ENCODE results near the gene HTR2B.
A peak's percentile ranks its signal among the peaks of the same experiment; 100 is the strongest.
"Not testable (repeated sequence)": the region's sequence is repeated elsewhere in the genome, so short reads cannot be mapped to it uniquely, and the experiment has no call there.

HTR2B gene

GRCh38 chr2:231115651-231116050, 9.2 kb downstream of the HTR2B start:
- H3K36me3 ChIP-seq (ENCODE audit: control insufficient read depth, insufficient read depth, low read length, severe bottlenecking): peaks cover 25% of the 10 kb centered on the region
- H3K4me1 ChIP-seq (ENCODE audit: control insufficient read depth, insufficient read depth, low read length): peaks cover 42% of the 10 kb centered on the region
- H3K27me3 ChIP-seq (replicated peaks; ENCODE audit: control insufficient read depth, insufficient read depth, low read length): no peaks in the 10 kb centered on the region
- DNase-seq (ENCODE audit: low read depth): no peak
- H3K4me3 ChIP-seq (ENCODE audit: low read length): no peak overlapping the region
- H3K9ac ChIP-seq (ENCODE audit: low read length): no peak overlapping the region
- no peaks in the 10 kb centered on the region for H3K9me3 ChIP-seq (ENCODE audit: control insufficient read depth, low read length)

- H3K9me3 ChIP-seq (ENCODE audit: control insufficient read depth, low read length): no peaks in the 10 kb centered on the region
- no peak overlapping the region for H3K9ac ChIP-seq (ENCODE audit: low read length)
- peaks cover 51% of the 10 kb centered on the region for H3K4me1 ChIP-seq (ENCODE audit: control insufficient read depth, insufficient read depth, low read length)
- no peaks in the 10 kb centered on the region for H3K27me3 ChIP-seq (replicated peaks; ENCODE audit: control insufficient read depth, insufficient read depth, low read length)
- DNase-seq (ENCODE audit: low read depth): no peak
- no peak overlapping the region for H3K4me3 ChIP-seq (ENCODE audit: low read length)
- peaks cover 32% of the 10 kb centered on the region for H3K36me3 ChIP-seq (ENCODE audit: control insufficient read depth, insufficient read depth, low read length, severe bottlenecking)
These were observed 11.4 kb downstream of the HTR2B start for GRCh38 chr2:231113489-231113888.

DNA sequence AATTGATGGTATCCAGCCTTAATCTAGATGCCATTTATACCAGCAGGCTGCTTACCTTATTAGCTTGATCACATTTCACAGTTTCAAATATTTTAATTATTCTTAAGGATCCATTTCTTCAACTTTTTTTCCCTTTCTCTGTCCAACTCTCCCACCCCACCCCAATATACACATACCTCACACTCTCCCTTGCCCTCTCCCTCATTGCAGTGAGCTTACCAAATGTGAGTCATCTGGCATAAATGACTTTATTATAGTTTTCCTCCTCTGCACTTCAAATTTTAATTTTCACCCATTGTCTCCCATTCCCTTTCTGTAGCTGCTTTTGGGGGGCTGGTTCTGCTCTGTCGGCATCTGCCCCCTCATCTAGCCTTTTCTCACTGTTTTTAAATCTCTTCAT, 12.9 kb downstream of the HTR2B start:
- H3K9me3 ChIP-seq (ENCODE audit: control insufficient read depth, low read length): no peaks in the 10 kb centered on the region
- H3K36me3 ChIP-seq (ENCODE audit: control insufficient read depth, insufficient read depth, low read length, severe bottlenecking): peaks cover 45% of the 10 kb centered on the region
- H3K27me3 ChIP-seq (replicated peaks; ENCODE audit: control insufficient read depth, insufficient read depth, low read length): no peaks in the 10 kb centered on the region
- no peak overlapping the region for H3K4me3 ChIP-seq (ENCODE audit: low read length)
- DNase-seq (ENCODE audit: low read depth): peak; percentile 64
- H3K9ac ChIP-seq (ENCODE audit: low read length): peak overlapping the region; percentile 11
- H3K4me1 ChIP-seq (ENCODE audit: control insufficient read depth, insufficient read depth, low read length): peaks cover 38% of the 10 kb centered on the region

DNA sequence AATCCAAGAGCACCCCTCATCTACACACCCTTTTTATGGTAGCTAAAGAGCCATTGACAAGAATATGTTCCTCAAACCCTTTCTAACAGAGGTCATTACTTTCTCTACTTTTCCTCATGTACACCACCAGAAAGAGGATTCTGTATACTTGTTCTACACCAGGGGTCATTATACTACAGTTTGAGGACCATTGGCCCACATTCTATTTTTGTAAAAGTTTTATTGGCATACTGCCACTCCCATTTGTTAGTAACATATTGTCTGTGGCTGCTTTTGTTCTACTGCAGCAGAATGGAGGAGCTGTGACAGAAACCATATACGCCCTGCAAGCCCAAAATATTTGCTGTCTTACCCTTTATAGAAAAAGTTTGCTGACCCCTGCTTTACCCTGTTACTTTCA, 14.3 kb downstream of the HTR2B start:
- Histone ChIP-seq H3K27me3 (replicated peaks; ENCODE audit: control insufficient read depth, insufficient read depth, low read length) (no peaks in the 10 kb centered on the region), H3K9me3 (ENCODE audit: control insufficient read depth, low read length) (no peaks in the 10 kb centered on the region), H3K36me3 (ENCODE audit: control insufficient read depth, insufficient read depth, low read length, severe bottlenecking) (peaks cover 57% of the 10 kb centered on the region), H3K4me1 (ENCODE audit: control insufficient read depth, insufficient read depth, low read length) (peaks cover 34% of the 10 kb centered on the region), H3K9ac (ENCODE audit: low read length) (no peak overlapping the region), H3K4me3 (ENCODE audit: low read length) (no peak overlapping the region)
- peak; percentile 77 for DNase-seq (ENCODE audit: low read depth)

GRCh38 chr2:231104115-231104713, 20.6 kb downstream of the HTR2B start:
- Histone ChIP-seq H3K4me3 (ENCODE audit: low read length) (no peak overlapping the region), H3K27me3 (replicated peaks; ENCODE audit: control insufficient read depth, insufficient read depth, low read length) (no peaks in the 10 kb centered on the region), H3K9me3 (ENCODE audit: control insufficient read depth, low read length) (no peaks in the 10 kb centered on the region), H3K9ac (ENCODE audit: low read length) (peak overlapping the region; percentile 77), H3K36me3 (ENCODE audit: control insufficient read depth, insufficient read depth, low read length, severe bottlenecking) (peaks cover 63% of the 10 kb centered on the region), H3K4me1 (ENCODE audit: control insufficient read depth, insufficient read depth, low read length) (peaks cover 35% of the 10 kb centered on the region)
- peak; percentile 89 for DNase-seq (ENCODE audit: low read depth)

- H3K4me1 ChIP-seq (ENCODE audit: control insufficient read depth, insufficient read depth, low read length): peaks cover 35% of the 10 kb centered on the region
- H3K36me3 ChIP-seq (ENCODE audit: control insufficient read depth, insufficient read depth, low read length, severe bottlenecking): peaks cover 64% of the 10 kb centered on the region
- no peak overlapping the region for H3K4me3 ChIP-seq (ENCODE audit: low read length)
- DNase-seq (ENCODE audit: low read depth): peak; percentile 59
- no peaks in the 10 kb centered on the region for H3K27me3 ChIP-seq (replicated peaks; ENCODE audit: control insufficient read depth, insufficient read depth, low read length)
- peak overlapping the region; percentile 77 for H3K9ac ChIP-seq (ENCODE audit: low read length)
- H3K9me3 ChIP-seq (ENCODE audit: control insufficient read depth, low read length): no peaks in the 10 kb centered on the region
These were observed 22.1 kb downstream of the HTR2B start for GRCh38 chr2:231102772-231103171.

- Histone ChIP-seq H3K4me3 (ENCODE audit: low read length) (no peak overlapping the region), H3K27me3 (replicated peaks; ENCODE audit: control insufficient read depth, insufficient read depth, low read length) (no peaks in the 10 kb centered on the region)
These were observed 23.9 kb downstream of the HTR2B start for GRCh38 chr2:231100990-231101389.

DNA sequence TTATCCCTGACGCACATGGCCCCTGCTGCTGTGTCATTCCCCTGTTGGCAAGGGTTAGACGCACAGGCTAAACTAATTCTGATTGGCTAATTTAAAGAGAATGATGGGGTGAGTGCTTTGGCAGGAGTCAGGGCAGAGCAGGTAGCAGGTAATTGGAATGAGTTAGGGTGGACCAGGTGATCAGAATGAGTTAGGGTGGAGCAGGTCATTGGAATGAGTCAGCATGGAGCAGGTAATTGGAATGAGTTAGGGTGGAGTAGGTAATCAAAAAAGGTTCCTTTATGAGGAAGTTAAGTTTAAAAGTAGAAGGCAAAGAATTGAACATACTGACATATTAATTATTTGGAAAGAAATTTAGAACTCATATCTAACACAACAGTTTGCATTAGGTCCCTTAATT, 24.5 kb downstream of the HTR2B start:
- not testable (repeated sequence) for H3K4me3 ChIP-seq (ENCODE audit: low read length); H3K27me3 ChIP-seq (replicated peaks; ENCODE audit: control insufficient read depth, insufficient read depth, low read length); H3K9me3 ChIP-seq (ENCODE audit: control insufficient read depth, low read length); DNase-seq (ENCODE audit: low read depth); H3K9ac ChIP-seq (ENCODE audit: low read length)
- peaks cover 67% of the 10 kb centered on the region for H3K36me3 ChIP-seq (ENCODE audit: control insufficient read depth, insufficient read depth, low read length, severe bottlenecking)
- H3K4me1 ChIP-seq (ENCODE audit: control insufficient read depth, insufficient read depth, low read length): peaks cover 30% of the 10 kb centered on the region

More at GRCh38 chr2:231100990-231101389, 23.9 kb downstream of the HTR2B start:
- Histone ChIP-seq H3K4me1 (ENCODE audit: control insufficient read depth, insufficient read depth, low read length) (peaks cover 35% of the 10 kb centered on the region), H3K9ac (ENCODE audit: low read length) (no peak overlapping the region), H3K9me3 (ENCODE audit: control insufficient read depth, low read length) (no peaks in the 10 kb centered on the region), H3K36me3 (ENCODE audit: control insufficient read depth, insufficient read depth, low read length, severe bottlenecking) (peaks cover 65% of the 10 kb centered on the region)
- no peak for DNase-seq (ENCODE audit: low read depth)

GRCh38 chr2:231099918-231100317, 24.9 kb downstream of the HTR2B start:
- Histone ChIP-seq H3K4me1 (ENCODE audit: control insufficient read depth, insufficient read depth, low read length) (peaks cover 30% of the 10 kb centered on the region), H3K27me3 (replicated peaks; ENCODE audit: control insufficient read depth, insufficient read depth, low read length) (no peaks in the 10 kb centered on the region), H3K9me3 (ENCODE audit: control insufficient read depth, low read length) (no peaks in the 10 kb centered on the region), H3K9ac (ENCODE audit: low read length) (no peak overlapping the region), H3K4me3 (ENCODE audit: low read length) (no peak overlapping the region), H3K36me3 (ENCODE audit: control insufficient read depth, insufficient read depth, low read length, severe bottlenecking) (peaks cover 70% of the 10 kb centered on the region)
- no peak for DNase-seq (ENCODE audit: low read depth)

DNA sequence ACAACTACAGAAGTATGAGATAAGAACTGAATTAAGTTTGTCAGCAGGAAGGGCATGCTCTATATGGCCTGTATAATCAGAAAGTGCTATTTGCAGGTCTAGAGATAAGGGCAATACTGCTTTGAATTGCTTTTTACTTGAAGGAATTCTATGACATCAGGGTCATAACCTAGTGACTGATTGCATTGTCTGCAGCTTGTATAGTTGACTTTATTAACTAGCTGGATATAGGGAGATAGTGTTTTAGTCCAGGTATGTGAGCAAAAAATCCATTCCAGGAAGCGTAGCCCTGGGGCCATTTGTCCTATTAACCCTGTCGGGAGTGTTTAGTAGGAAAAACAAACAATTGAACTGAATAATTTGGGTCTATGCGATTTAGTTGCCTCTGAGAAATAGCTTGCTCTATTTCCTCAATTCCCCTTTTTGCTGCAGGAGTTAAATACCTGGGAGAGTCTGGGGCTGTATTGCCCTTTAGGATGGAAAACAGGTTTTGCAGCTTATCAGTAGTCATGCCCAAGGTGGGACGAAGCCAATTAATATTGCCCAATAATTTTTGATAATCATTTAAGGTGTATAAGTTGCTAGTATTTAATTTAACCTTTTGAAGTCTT, 30.0 kb downstream of the HTR2B start:
- Histone ChIP-seq H3K9ac (ENCODE audit: low read length) (no peak overlapping the region), H3K4me3 (ENCODE audit: low read length) (no peak overlapping the region), H3K9me3 (ENCODE audit: control insufficient read depth, low read length) (no peaks in the 10 kb centered on the region), H3K36me3 (ENCODE audit: control insufficient read depth, insufficient read depth, low read length, severe bottlenecking) (peaks cover 83% of the 10 kb centered on the region), H3K27me3 (replicated peaks; ENCODE audit: control insufficient read depth, insufficient read depth, low read length) (no peaks in the 10 kb centered on the region), H3K4me1 (ENCODE audit: control insufficient read depth, insufficient read depth, low read length) (no peaks in the 10 kb centered on the region)
- no peak for DNase-seq (ENCODE audit: low read depth)

DNA sequence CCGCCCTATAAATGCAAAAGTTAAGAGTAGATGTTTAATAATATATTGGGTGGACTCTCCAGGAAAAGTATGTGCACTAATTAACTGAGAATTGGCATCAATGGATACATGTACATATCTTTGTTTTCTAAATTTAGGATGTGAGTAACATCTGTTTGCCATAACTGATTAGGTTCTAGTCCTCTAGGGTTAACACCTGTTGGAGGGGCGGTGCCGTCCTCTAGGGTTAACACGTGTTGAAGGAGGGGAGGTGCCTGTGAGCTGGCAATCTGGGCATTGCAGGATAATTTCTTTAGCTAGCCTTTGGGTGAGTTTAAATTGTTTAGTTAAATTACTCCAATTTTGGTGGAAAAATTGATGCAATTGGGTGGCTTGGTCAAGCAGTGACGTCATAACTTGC, 30.9 kb downstream of the HTR2B start:
- Histone ChIP-seq H3K36me3 (ENCODE audit: control insufficient read depth, insufficient read depth, low read length, severe bottlenecking) (peaks cover 83% of the 10 kb centered on the region), H3K27me3 (replicated peaks; ENCODE audit: control insufficient read depth, insufficient read depth, low read length) (no peaks in the 10 kb centered on the region)

GRCh38 chr2:231088754-231089153, 36.1 kb downstream of the HTR2B start:
- peaks cover 96% of the 10 kb centered on the region for H3K36me3 ChIP-seq (ENCODE audit: control insufficient read depth, insufficient read depth, low read length, severe bottlenecking)
- H3K9me3 ChIP-seq (ENCODE audit: control insufficient read depth, low read length): no peaks in the 10 kb centered on the region
- H3K9ac ChIP-seq (ENCODE audit: low read length): no peak overlapping the region
- no peaks in the 10 kb centered on the region for H3K4me1 ChIP-seq (ENCODE audit: control insufficient read depth, insufficient read depth, low read length)
- H3K27me3 ChIP-seq (replicated peaks; ENCODE audit: control insufficient read depth, insufficient read depth, low read length): no peaks in the 10 kb centered on the region
- no peak overlapping the region for H3K4me3 ChIP-seq (ENCODE audit: low read length)
- no peak for DNase-seq (ENCODE audit: low read depth)

More for the DNA sequence above, 30.9 kb downstream of the HTR2B start:
- Histone ChIP-seq H3K4me1 (ENCODE audit: control insufficient read depth, insufficient read depth, low read length) (no peaks in the 10 kb centered on the region), H3K4me3 (ENCODE audit: low read length) (no peak overlapping the region), H3K9ac (ENCODE audit: low read length) (no peak overlapping the region), H3K9me3 (ENCODE audit: control insufficient read depth, low read length) (no peaks in the 10 kb centered on the region)
- DNase-seq (ENCODE audit: low read depth): no peak

All from adipocyte (in vitro differentiated cells).